H9 (cell line): ENCODE data around the gene PARL. TPM values are rescaled to one million over a fixed set of nuclear protein-coding genes. Genes with fewer than 3 reads are reported as not detected.
A peak's percentile ranks its signal among the peaks of the same experiment; 100 is the strongest.

Experiments
- DNase-seq: peaks from one replicate; pipeline ENCODE4 v3.0.0-alpha.2; 2017
- H2AFZ ChIP-seq: one replicate; pipeline ENCODE4 v1.6.1; 2013; ENCODE audit warnings: mild to moderate bottlenecking, low read length, control low read depth, moderate library complexity
- H2AK5ac ChIP-seq: 2 replicates; pipeline ENCODE4 v1.6.1; 2013; ENCODE audit warnings: low read length, control low read depth, mixed read lengths; ENCODE audit not compliant: insufficient read length
- H2BK120ac ChIP-seq: one replicate; pipeline ENCODE4 v1.6.1; 2013; ENCODE audit warnings: low read depth, mild to moderate bottlenecking, low read length, control low read depth, inconsistent platforms; ENCODE audit not compliant: poor library complexity, severe bottlenecking
- H2BK12ac ChIP-seq: 2 replicates; pipeline ENCODE4 v1.6.1; 2013; ENCODE audit warnings: low read length, control low read depth, mixed read lengths, low read depth; ENCODE audit not compliant: insufficient read length
- H2BK15ac ChIP-seq: 2 replicates; pipeline ENCODE4 v1.6.1; 2013; ENCODE audit warnings: low read depth, low read length, control low read depth
- H2BK20ac ChIP-seq: one replicate; pipeline ENCODE4 v1.6.1; 2013; ENCODE audit warnings: low read depth, mild to moderate bottlenecking, low read length, control low read depth, inconsistent platforms; ENCODE audit not compliant: poor library complexity, severe bottlenecking
- H2BK5ac ChIP-seq: 2 replicates; pipeline ENCODE4 v1.6.1; 2013; ENCODE audit warnings: low read length, control low read depth, mixed read lengths; ENCODE audit not compliant: insufficient read length
- H3K14ac ChIP-seq: 2 replicates; pipeline ENCODE4 v1.6.1; 2013; ENCODE audit warnings: low read length, control low read depth; ENCODE audit not compliant: insufficient read depth
- H3K18ac ChIP-seq: 2 replicates; pipeline ENCODE4 v1.6.1; 2013; ENCODE audit warnings: low read depth, mild to moderate bottlenecking, mixed read lengths, low read length, control low read depth; ENCODE audit not compliant: insufficient read length
- H3K23ac ChIP-seq: 2 replicates; pipeline ENCODE4 v1.6.1; 2013; ENCODE audit warnings: low read length, control low read depth, mixed read lengths, low read depth; ENCODE audit not compliant: insufficient read length
- H3K23me2 ChIP-seq: 2 replicates; pipeline ENCODE4 v1.6.1; 2013; ENCODE audit warnings: low read depth, mild to moderate bottlenecking, mixed read lengths, low read length, control low read depth; ENCODE audit not compliant: insufficient read length, poor library complexity, severe bottlenecking
- H3K27ac ChIP-seq: 2 replicates; pipeline ENCODE4 v1.5.1; 2013; ENCODE audit warnings: low read length, control low read depth, mixed read lengths, low read depth; ENCODE audit not compliant: insufficient read length
- H3K27me3 ChIP-seq: 2 replicates; pipeline ENCODE4 v1.6.1; 2013; ENCODE audit warnings: low read length, control low read depth, inconsistent platforms; ENCODE audit not compliant: insufficient read depth
- H3K4ac ChIP-seq: 2 replicates; pipeline ENCODE4 v1.6.1; 2013; ENCODE audit warnings: low read depth, mild to moderate bottlenecking, control low read depth, inconsistent platforms, low read length, moderate library complexity
- H3K4me1 ChIP-seq: 2 replicates; pipeline ENCODE4 v1.6.1; 2013; ENCODE audit warnings: low read length, control low read depth, inconsistent platforms; ENCODE audit not compliant: insufficient read depth
- H3K4me2 ChIP-seq: 2 replicates; pipeline ENCODE4 v1.6.1; 2013; ENCODE audit warnings: low read length, control low read depth, mixed read lengths; ENCODE audit not compliant: insufficient read length, insufficient read depth
- H3K56ac ChIP-seq: 2 replicates; pipeline ENCODE4 v1.6.1; 2013; ENCODE audit warnings: low read depth, mild to moderate bottlenecking, mixed read lengths, low read length, control low read depth; ENCODE audit not compliant: insufficient read length
- H3K79me1 ChIP-seq: 2 replicates; pipeline ENCODE4 v1.6.1; 2013; ENCODE audit warnings: low read depth, mild to moderate bottlenecking, moderate library complexity, low read length, control low read depth, inconsistent platforms; ENCODE audit not compliant: insufficient read depth, poor library complexity, severe bottlenecking
- H3K79me2 ChIP-seq: 2 replicates; pipeline ENCODE4 v1.6.1; 2013; ENCODE audit warnings: low read length, control low read depth, inconsistent platforms; ENCODE audit not compliant: insufficient read depth
- H3K9ac ChIP-seq: 2 replicates; pipeline ENCODE4 v1.6.1; 2013; ENCODE audit warnings: low read length, control low read depth, mixed read lengths; ENCODE audit not compliant: insufficient read length; ENCODE audit errors: extremely low read depth
- H3K9me3 ChIP-seq: one replicate; pipeline ENCODE4 v1.6.1; 2013; ENCODE audit warnings: low read depth, low read length, inconsistent platforms; ENCODE audit not compliant: control insufficient read depth
- H3T11ph ChIP-seq: one replicate; pipeline ENCODE4 v1.6.1; 2013; ENCODE audit warnings: mild to moderate bottlenecking, low read length, control low read depth, inconsistent platforms
- H4K20me1 ChIP-seq: one replicate; pipeline ENCODE4 v1.6.1; 2013; ENCODE audit not compliant: control insufficient read depth, insufficient read length, insufficient read depth
- H4K5ac ChIP-seq: 2 replicates; pipeline ENCODE4 v1.6.1; 2013; ENCODE audit warnings: low read depth, mild to moderate bottlenecking, mixed read lengths, low read length, control low read depth; ENCODE audit not compliant: insufficient read length
- H4K8ac ChIP-seq: replicated peaks from 2 replicates; pipeline ENCODE4 v1.6.1; 2013; ENCODE audit warnings: low read length, control low read depth, mixed read lengths, low read depth; ENCODE audit not compliant: insufficient read length
- H4K91ac ChIP-seq: 2 replicates; pipeline ENCODE4 v1.6.1; 2013; ENCODE audit warnings: low read depth, mild to moderate bottlenecking, moderate library complexity, mixed read lengths, low read length, control low read depth; ENCODE audit not compliant: insufficient read length
- H3K27ac Mint-ChIP-seq, 3 experiments: 2 replicates in 2 of 3; 3 replicates in 1 of 3; pipeline ENCODE4 v1.8.0; 2020 to 2021; ENCODE audit warnings: mixed read lengths in 3 of 3, mild to moderate bottlenecking in 1 of 3, moderate library complexity in 1 of 3
- H3K27me3 Mint-ChIP-seq: 2 replicates; pipeline ENCODE4 v1.8.0; 2021; ENCODE audit warnings: low read depth, mild to moderate bottlenecking, moderate library complexity, mixed read lengths
- H3K36me3 Mint-ChIP-seq, 3 experiments: 2 replicates in 2 of 3; 3 replicates in 1 of 3; pipeline ENCODE4 v1.8.0; 2020 to 2021; ENCODE audit warnings: low read depth in 3 of 3, mixed read lengths in 3 of 3; ENCODE audit not compliant: insufficient read depth in 1 of 3
- H3K4me1 Mint-ChIP-seq, 2 experiments: 2 replicates each; pipeline ENCODE4 v1.8.0; 2020; ENCODE audit warnings: mixed read lengths in 2 of 2
- H3K4me3 Mint-ChIP-seq, 2 experiments: 2 replicates in 1 of 2; 3 replicates in 1 of 2; pipeline ENCODE4 v1.8.0; 2020 to 2021; ENCODE audit warnings: mild to moderate bottlenecking in 2 of 2, mixed read lengths in 2 of 2, moderate library complexity in 1 of 2
- H3K9me3 Mint-ChIP-seq, 2 experiments: 2 replicates in 1 of 2; 3 replicates in 1 of 2; pipeline ENCODE4 v1.8.0; 2020; ENCODE audit warnings: mild to moderate bottlenecking in 2 of 2, mixed read lengths in 2 of 2, moderate library complexity in 1 of 2
- WGBS: extraction: QIAGEN DNeasy Blood & Tissue Kit; methylation state at CpG from one replicate; pipeline ENCODE4 v1.1.7; 2013; ENCODE audit warnings: missing lambda C conversion rate, low lambda C conversion rate, mixed read lengths; ENCODE audit not compliant: insufficient read length; ENCODE audit errors: extremely low coverage; 5-methylcytosine and 5-hydroxymethylcytosine counted together
- total RNA-seq: library from RNA; stranded (reverse); gene quantifications from 2 replicates; pipeline ENCODE4 v1.2.1, GENCODE V29; 2021
- TF ChIP-seq, protein P1 (sequence below): fragments of 200-600 bp; sonication (generic); conservative IDR thresholded peaks from 3 replicates; pipeline ENCODE4 v1.8.0; 2021; ENCODE audit warnings: antibody characterized with exemption, mild to moderate bottlenecking

The PARL gene
- total RNA-seq, 1 experiment from 2014 or later, result 94.5 TPM

DNA sequence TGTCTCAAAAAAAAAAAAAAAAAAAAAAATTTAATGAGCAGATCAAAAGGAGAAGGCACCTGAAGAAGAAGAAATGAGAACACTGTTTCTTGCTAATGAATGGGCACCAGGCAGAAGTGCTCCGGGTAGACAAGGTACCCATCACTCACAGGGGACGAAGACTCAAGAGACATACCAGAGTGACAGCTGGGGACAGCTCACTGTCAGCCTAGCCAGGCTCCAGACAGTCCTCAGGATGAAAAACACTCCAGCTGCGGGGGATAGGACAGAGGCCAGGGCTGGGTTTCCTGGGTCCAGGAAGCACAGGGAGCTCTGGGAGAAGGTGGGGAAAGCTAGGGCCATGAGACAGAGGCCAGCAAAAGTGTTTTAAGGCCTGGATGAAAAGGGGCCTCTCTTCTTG, 48.5 kb upstream of the PARL start:
- H3K9ac ChIP-seq, result no peak overlapping the region
- H3K27ac Mint-ChIP-seq, result peak overlapping the region in 1 of 3 experiments; percentile 28; a peak in 1 of 7 replicates

More for the DNA sequence above, 48.5 kb upstream of the PARL start:
- H3K23ac ChIP-seq, result no peak overlapping the region
- TF ChIP-seq, protein P1, sequence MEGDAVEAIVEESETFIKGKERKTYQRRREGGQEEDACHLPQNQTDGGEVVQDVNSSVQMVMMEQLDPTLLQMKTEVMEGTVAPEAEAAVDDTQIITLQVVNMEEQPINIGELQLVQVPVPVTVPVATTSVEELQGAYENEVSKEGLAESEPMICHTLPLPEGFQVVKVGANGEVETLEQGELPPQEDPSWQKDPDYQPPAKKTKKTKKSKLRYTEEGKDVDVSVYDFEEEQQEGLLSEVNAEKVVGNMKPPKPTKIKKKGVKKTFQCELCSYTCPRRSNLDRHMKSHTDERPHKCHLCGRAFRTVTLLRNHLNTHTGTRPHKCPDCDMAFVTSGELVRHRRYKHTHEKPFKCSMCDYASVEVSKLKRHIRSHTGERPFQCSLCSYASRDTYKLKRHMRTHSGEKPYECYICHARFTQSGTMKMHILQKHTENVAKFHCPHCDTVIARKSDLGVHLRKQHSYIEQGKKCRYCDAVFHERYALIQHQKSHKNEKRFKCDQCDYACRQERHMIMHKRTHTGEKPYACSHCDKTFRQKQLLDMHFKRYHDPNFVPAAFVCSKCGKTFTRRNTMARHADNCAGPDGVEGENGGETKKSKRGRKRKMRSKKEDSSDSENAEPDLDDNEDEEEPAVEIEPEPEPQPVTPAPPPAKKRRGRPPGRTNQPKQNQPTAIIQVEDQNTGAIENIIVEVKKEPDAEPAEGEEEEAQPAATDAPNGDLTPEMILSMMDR, result no peak
- H3K36me3 Mint-ChIP-seq, result peaks cover 13 to 40% (median 23%) of the 10 kb centered on the region in 3 experiments; a peak in 6 of 7 replicates
- no peak for DNase-seq
- no peaks in the 10 kb centered on the region for H4K20me1 ChIP-seq
- H2AK5ac ChIP-seq, result no peak overlapping the region
- H3K18ac ChIP-seq, result no peak overlapping the region
- no peak overlapping the region for H3T11ph ChIP-seq
- H3K4me1 ChIP-seq, result no peaks in the 10 kb centered on the region
- H3K4ac ChIP-seq, result no peak overlapping the region
- H3K4me2 ChIP-seq, result no peak overlapping the region
- no peak overlapping the region for H2BK120ac ChIP-seq
- no peak overlapping the region for H2BK12ac ChIP-seq
- no peaks in the 10 kb centered on the region for H3K9me3 Mint-ChIP-seq
- no CpG with 5 or more reads among the region's 3 CpGs for WGBS
- no peaks in the 10 kb centered on the region for H3K4me1 Mint-ChIP-seq
- no peaks in the 10 kb centered on the region for H3K79me1 ChIP-seq
- H2AFZ ChIP-seq, result no peak overlapping the region
- no peak overlapping the region for H3K56ac ChIP-seq
- H3K27me3 Mint-ChIP-seq, result no peaks in the 10 kb centered on the region
- no peak overlapping the region for H4K5ac ChIP-seq
- H4K8ac ChIP-seq, result no peak overlapping the region
- no peak overlapping the region for H2BK20ac ChIP-seq
- no peak overlapping the region for H3K14ac ChIP-seq
- no peaks in the 10 kb centered on the region for H3K27me3 ChIP-seq
- no peak overlapping the region for H2BK15ac ChIP-seq
- no peaks in the 10 kb centered on the region for H3K23me2 ChIP-seq
- no peak overlapping the region for H2BK5ac ChIP-seq
- no peaks in the 10 kb centered on the region for H3K79me2 ChIP-seq
- no peak overlapping the region for H4K91ac ChIP-seq
- no peak overlapping the region for H3K4me3 Mint-ChIP-seq
- no peak overlapping the region for H3K27ac ChIP-seq
- H3K9me3 ChIP-seq, result no peaks in the 10 kb centered on the region
